Measurements from ENCODE around the gene FOXP1. TPM values are rescaled to one million over a fixed set of nuclear protein-coding genes. Genes with fewer than 3 reads are reported as not detected.

FOXP1 gene
- total RNA-seq, 2 experiments from 2014 or later: 493 to 508 TPM

GRCh38 chr3:71341721-71342120, 241.8 kb downstream of the FOXP1 start:
- Mint-ChIP-seq H3K4me3 (no peak overlapping the region), H3K27ac (no peak overlapping the region), H3K9me3 (peaks cover 3% of the 10 kb centered on the region), H3K27me3 (no peaks in the 10 kb centered on the region), H3K36me3 (ENCODE audit: low read depth) (peaks cover 79% of the 10 kb centered on the region), H3K4me1 (ENCODE audit: low read depth) (peaks cover 56% of the 10 kb centered on the region)
- DNase-seq: no peak
- ATAC-seq (ENCODE audit: poor library complexity): no peak
- TF ChIP-seq CTCF (IDR thresholded peaks at IDR 0.05): no peak
- Histone ChIP-seq H3K27me3 (ENCODE audit: control insufficient read depth in 1 of 2, insufficient read depth in 2 of 2, low read length in 2 of 2) (no peaks in the 10 kb centered on the region), H3K4me3 (ENCODE audit: low read length) (no peak overlapping the region), H3K4me1 (ENCODE audit: insufficient read depth, low read length) (no peaks in the 10 kb centered on the region), H3K36me3 (ENCODE audit: insufficient read depth, low read length) (peaks cover 12% of the 10 kb centered on the region), H3K27ac (ENCODE audit: low read depth in 1 of 2, low read length in 2 of 2) (no peak overlapping the region), H3K9me3 (ENCODE audit: control insufficient read depth in 1 of 2, insufficient read depth in 1 of 2, low read length in 2 of 2) (peaks cover 4 to 8% of the 10 kb centered on the region in 2 experiments)
- CTCF ChIA-PET: interaction anchor here (0.7 kb wide), 1 partner anchor 29 kb away, joined by 3 read pairs; no protein-coding TSS in a partner anchor
- POLR2A ChIA-PET: no interaction called here
- intact Hi-C loops (cut with DNase I, micrococcal nuclease): no loop called here

DNA sequence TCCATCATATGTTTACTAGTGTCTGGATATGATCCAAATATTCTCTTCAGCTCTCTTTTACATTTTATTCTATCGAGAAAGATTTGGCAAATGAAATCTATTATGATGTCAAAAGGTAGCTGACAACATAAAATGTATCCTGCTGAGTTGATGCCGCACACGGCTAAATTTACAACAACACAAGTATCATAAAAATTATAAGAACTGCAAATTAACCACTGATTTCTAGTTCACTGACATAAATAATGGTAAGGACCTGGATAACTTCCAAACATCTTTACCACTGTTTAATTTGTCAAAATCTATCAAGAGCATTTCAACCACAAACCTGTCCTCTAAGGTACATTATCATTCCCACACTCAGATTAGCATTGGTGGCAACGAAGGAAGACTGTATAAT, 244.5 kb downstream of the FOXP1 start:
- H3K36me3 Mint-ChIP-seq (ENCODE audit: low read depth): peaks cover 80% of the 10 kb centered on the region
- ChIA-PET CTCF (interaction anchor here (1.3 kb wide), 1 partner anchor 77 kb away, joined by 3 read pairs; no protein-coding TSS in a partner anchor), POLR2A (no interaction called here)
- peaks cover 15% of the 10 kb centered on the region for H3K36me3 ChIP-seq (ENCODE audit: insufficient read depth, low read length)
- no peak overlapping the region for H3K4me3 ChIP-seq (ENCODE audit: low read length)
- no peak for ATAC-seq (ENCODE audit: poor library complexity)
- H3K27ac ChIP-seq (ENCODE audit: low read depth in 1 of 2, low read length in 2 of 2): no peak overlapping the region
- H3K4me1 Mint-ChIP-seq (ENCODE audit: low read depth): peaks cover 55% of the 10 kb centered on the region
- H3K27me3 Mint-ChIP-seq: no peaks in the 10 kb centered on the region
- no peaks in the 10 kb centered on the region for H3K27me3 ChIP-seq (ENCODE audit: control insufficient read depth in 1 of 2, insufficient read depth in 2 of 2, low read length in 2 of 2)
- no peaks in the 10 kb centered on the region for H3K4me1 ChIP-seq (ENCODE audit: insufficient read depth, low read length)
- peaks cover 4 to 8% of the 10 kb centered on the region in 2 experiments for H3K9me3 ChIP-seq (ENCODE audit: control insufficient read depth in 1 of 2, insufficient read depth in 1 of 2, low read length in 2 of 2)
- no peak for DNase-seq
- intact Hi-C loops (cut with DNase I, micrococcal nuclease): loop anchor here in 1 of 2 experiments (5.0 kb wide), 1 partner anchor 48 kb away; no protein-coding TSS in a partner anchor
- peaks cover 3% of the 10 kb centered on the region for H3K9me3 Mint-ChIP-seq
- no peak overlapping the region for H3K4me3 Mint-ChIP-seq
- peak overlapping the region; percentile 73 for H3K27ac Mint-ChIP-seq
- TF ChIP-seq CTCF (IDR thresholded peaks at IDR 0.05): no peak

- CTCF ChIA-PET: no interaction called here
- TF ChIP-seq CTCF (IDR thresholded peaks at IDR 0.05): no peak
- no peak overlapping the region for H3K4me3 Mint-ChIP-seq
- no peak for ATAC-seq (ENCODE audit: poor library complexity)
- peaks cover 82% of the 10 kb centered on the region for H3K36me3 Mint-ChIP-seq (ENCODE audit: low read depth)
- H3K27me3 Mint-ChIP-seq: no peaks in the 10 kb centered on the region
- H3K27ac Mint-ChIP-seq: no peak overlapping the region
- POLR2A ChIA-PET: interaction anchor here (0.7 kb wide), 1 partner anchor 1007 kb away, joined by 4 read pairs; no protein-coding TSS in a partner anchor
- H3K27ac ChIP-seq (ENCODE audit: low read depth in 1 of 2, low read length in 2 of 2): no peak overlapping the region
- H3K4me1 ChIP-seq (ENCODE audit: insufficient read depth, low read length): no peaks in the 10 kb centered on the region
- H3K4me1 Mint-ChIP-seq (ENCODE audit: low read depth): peaks cover 48% of the 10 kb centered on the region
- peaks cover 0 to 9% of the 10 kb centered on the region in 2 experiments for H3K9me3 ChIP-seq (ENCODE audit: control insufficient read depth in 1 of 2, insufficient read depth in 1 of 2, low read length in 2 of 2)
- H3K4me3 ChIP-seq (ENCODE audit: low read length): no peak overlapping the region
- peaks cover 26% of the 10 kb centered on the region for H3K36me3 ChIP-seq (ENCODE audit: insufficient read depth, low read length)
- no peaks in the 10 kb centered on the region for H3K9me3 Mint-ChIP-seq
- H3K27me3 ChIP-seq (ENCODE audit: control insufficient read depth in 1 of 2, insufficient read depth in 2 of 2, low read length in 2 of 2): no peaks in the 10 kb centered on the region
- intact Hi-C loops (cut with DNase I, micrococcal nuclease): no loop called here
- no peak for DNase-seq
Measured at GRCh38 chr3:71332813-71333212, 250.7 kb downstream of the FOXP1 start.
